HL-60 (cell line): ENCODE measurements around the gene PAPOLG.

Experiments used
- DNase-seq, 2 experiments: peaks; one replicate each; pipeline ENCODE4 v3.0.0-alpha.2; 2010 to 2020; ENCODE audit warnings: low read depth in 1 of 2, low spot score in 1 of 2
- H3K27ac ChIP-seq: fragments of 250-450 bp; sonication (Bioruptor Pico); replicated peaks from 2 replicates; pipeline ENCODE4 v1.5.1; 2020; ENCODE audit warnings: mild to moderate bottlenecking, moderate library complexity
- H3K27me3 ChIP-seq: fragments of 250-450 bp; sonication (Bioruptor Pico); 2 replicates; pipeline ENCODE4 v1.5.1; 2021; ENCODE audit warnings: mild to moderate bottlenecking, moderate library complexity; ENCODE audit not compliant: insufficient read depth, poor library complexity, severe bottlenecking
- H3K4me3 ChIP-seq: replicated peaks from 2 replicates; pipeline ENCODE4 v1.5.1; 2011; ENCODE audit warnings: mild to moderate bottlenecking, control low read depth, low read length; ENCODE audit not compliant: insufficient read depth
- CTCF ChIP-seq: IDR thresholded peaks from one replicate; pipeline ENCODE4 v1.5.1; 2011; ENCODE audit warnings: low read length, control low read depth, inconsistent platforms; ENCODE audit not compliant: insufficient read depth
- GABPA ChIP-seq: IDR thresholded peaks from 2 replicates; pipeline ENCODE4 v1.6.1; 2012; ENCODE audit warnings: low read depth
- POLR2AphosphoS5 ChIP-seq: IDR thresholded peaks from 2 replicates; pipeline ENCODE4 v1.6.1; 2012; ENCODE audit warnings: low read depth
- SPI1 ChIP-seq: IDR thresholded peaks from 2 replicates; pipeline ENCODE4 v1.6.1; 2012; ENCODE audit warnings: low read depth, mild to moderate bottlenecking, borderline replicate concordance
- TF ChIP-seq, protein P1 (sequence below): IDR thresholded peaks from 2 replicates; pipeline ENCODE4 v1.6.1; 2012; ENCODE audit warnings: low read depth; ENCODE audit not compliant: insufficient replicate concordance

Gene PAPOLG

GRCh38 chr2:60821133-60821469, 65.0 kb downstream of the PAPOLG start:
- TF ChIP-seq SPI1 = no peak
- no peak for TF ChIP-seq CTCF
- TF ChIP-seq, protein P1, sequence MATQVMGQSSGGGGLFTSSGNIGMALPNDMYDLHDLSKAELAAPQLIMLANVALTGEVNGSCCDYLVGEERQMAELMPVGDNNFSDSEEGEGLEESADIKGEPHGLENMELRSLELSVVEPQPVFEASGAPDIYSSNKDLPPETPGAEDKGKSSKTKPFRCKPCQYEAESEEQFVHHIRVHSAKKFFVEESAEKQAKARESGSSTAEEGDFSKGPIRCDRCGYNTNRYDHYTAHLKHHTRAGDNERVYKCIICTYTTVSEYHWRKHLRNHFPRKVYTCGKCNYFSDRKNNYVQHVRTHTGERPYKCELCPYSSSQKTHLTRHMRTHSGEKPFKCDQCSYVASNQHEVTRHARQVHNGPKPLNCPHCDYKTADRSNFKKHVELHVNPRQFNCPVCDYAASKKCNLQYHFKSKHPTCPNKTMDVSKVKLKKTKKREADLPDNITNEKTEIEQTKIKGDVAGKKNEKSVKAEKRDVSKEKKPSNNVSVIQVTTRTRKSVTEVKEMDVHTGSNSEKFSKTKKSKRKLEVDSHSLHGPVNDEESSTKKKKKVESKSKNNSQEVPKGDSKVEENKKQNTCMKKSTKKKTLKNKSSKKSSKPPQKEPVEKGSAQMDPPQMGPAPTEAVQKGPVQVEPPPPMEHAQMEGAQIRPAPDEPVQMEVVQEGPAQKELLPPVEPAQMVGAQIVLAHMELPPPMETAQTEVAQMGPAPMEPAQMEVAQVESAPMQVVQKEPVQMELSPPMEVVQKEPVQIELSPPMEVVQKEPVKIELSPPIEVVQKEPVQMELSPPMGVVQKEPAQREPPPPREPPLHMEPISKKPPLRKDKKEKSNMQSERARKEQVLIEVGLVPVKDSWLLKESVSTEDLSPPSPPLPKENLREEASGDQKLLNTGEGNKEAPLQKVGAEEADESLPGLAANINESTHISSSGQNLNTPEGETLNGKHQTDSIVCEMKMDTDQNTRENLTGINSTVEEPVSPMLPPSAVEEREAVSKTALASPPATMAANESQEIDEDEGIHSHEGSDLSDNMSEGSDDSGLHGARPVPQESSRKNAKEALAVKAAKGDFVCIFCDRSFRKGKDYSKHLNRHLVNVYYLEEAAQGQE = no peak
- no peak for TF ChIP-seq GABPA
- no peak for TF ChIP-seq POLR2AphosphoS5
- DNase-seq = no peak
- Histone ChIP-seq H3K4me3 (no peak overlapping the region), H3K27me3 (no peaks in the 10 kb centered on the region), H3K27ac (no peak overlapping the region)

DNA sequence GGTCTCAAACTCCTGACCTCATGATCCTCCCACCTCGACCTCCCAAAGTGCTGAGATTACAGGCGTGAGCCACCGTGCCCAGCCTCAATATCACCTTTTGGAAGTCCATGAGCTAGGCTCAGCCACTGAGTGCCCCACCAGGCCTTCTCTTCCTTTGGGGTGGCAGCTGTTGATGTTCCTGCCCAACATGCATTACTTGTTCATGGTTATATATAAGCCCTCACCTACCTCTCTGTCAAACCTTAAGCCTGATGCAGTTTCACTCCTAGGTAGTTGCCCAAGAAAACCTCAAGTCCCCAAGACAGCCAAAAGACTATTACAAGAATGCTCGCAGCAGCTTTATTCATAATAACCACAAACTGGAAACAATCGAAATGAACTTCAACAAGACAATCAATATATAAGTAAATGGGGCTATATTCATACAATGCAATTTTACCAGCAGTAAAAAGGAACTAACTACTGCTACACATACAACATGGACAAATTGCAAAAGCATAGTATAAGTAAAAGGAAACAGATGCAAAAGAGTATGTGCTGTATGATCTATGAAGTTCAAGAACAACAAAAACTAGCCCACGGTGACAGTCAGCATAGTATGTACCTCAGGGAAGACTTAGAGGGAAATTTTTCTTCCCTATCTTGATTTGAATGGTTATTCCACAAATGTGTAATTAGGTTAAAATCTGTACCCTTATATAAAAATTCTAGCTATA, 65.7 kb downstream of the PAPOLG start:
- H3K27me3 ChIP-seq = no peaks in the 10 kb centered on the region
- no peak overlapping the region for H3K4me3 ChIP-seq
- no peak overlapping the region for H3K27ac ChIP-seq
- no peak for DNase-seq
- TF ChIP-seq POLR2AphosphoS5 = no peak
- no peak for TF ChIP-seq GABPA
- TF ChIP-seq SPI1 = no peak
- TF ChIP-seq, protein P1 = no peak
- no peak for TF ChIP-seq CTCF

DNA sequence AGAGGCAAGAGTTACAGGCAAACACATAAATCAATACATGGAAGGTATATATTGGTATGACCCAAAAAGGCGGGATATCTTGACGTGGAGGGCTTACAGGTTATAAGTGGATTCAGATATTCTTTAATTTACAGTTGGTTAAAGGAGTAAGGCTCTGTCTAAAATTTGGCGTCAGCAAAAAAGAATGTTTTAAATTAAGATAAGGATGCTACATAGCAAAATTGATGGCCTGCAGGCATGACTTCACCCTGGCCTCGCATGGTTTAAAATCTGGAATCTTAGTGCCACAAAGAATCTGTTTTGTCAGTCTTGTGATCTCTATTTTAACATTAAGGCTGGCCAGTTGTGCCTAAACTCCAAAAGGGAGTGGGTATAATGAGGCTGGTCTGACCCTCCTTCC, 66.9 kb downstream of the PAPOLG start:
- no peak overlapping the region for H3K27ac ChIP-seq
- TF ChIP-seq, protein P1 = no peak
- TF ChIP-seq GABPA (no peak), SPI1 (no peak), CTCF (no peak), POLR2AphosphoS5 (no peak)

More for the DNA sequence above, 66.9 kb downstream of the PAPOLG start:
- no peak overlapping the region for H3K4me3 ChIP-seq
- no peak for DNase-seq
- no peaks in the 10 kb centered on the region for H3K27me3 ChIP-seq
